Measurements from ENCODE around the gene RIMBP3B.
"Not testable (repeated sequence)": the region's sequence is repeated elsewhere in the genome, so short reads cannot be mapped to it uniquely, and the experiment has no call there.

DNA sequence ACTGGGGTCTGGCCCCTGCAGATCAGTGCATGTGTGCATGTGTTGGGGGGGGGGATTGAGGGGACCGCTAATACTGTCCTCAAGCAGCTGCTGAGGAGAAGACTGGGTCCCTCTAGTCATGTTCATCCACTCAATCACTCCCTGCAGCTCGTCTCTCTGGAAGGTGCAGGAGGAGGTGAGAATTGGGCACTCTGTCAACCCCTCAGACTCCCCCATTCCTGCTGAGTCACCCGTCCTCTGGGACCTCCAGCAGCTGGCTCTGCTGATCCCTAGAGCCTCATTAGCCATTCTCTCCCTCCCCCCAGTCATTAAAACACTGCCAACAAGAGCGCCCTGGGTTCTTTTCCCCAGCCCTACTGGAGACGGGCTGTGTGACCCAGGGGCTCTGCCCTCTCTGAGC, 20.5 kb upstream of the RIMBP3B start:
- TF ChIP-seq, protein P1, sequence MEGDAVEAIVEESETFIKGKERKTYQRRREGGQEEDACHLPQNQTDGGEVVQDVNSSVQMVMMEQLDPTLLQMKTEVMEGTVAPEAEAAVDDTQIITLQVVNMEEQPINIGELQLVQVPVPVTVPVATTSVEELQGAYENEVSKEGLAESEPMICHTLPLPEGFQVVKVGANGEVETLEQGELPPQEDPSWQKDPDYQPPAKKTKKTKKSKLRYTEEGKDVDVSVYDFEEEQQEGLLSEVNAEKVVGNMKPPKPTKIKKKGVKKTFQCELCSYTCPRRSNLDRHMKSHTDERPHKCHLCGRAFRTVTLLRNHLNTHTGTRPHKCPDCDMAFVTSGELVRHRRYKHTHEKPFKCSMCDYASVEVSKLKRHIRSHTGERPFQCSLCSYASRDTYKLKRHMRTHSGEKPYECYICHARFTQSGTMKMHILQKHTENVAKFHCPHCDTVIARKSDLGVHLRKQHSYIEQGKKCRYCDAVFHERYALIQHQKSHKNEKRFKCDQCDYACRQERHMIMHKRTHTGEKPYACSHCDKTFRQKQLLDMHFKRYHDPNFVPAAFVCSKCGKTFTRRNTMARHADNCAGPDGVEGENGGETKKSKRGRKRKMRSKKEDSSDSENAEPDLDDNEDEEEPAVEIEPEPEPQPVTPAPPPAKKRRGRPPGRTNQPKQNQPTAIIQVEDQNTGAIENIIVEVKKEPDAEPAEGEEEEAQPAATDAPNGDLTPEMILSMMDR (IDR thresholded peaks at IDR 0.05 in 8 of 11, conservative IDR thresholded peaks at IDR 0.05 in 3 of 11), result not testable (repeated sequence)
- TF ChIP-seq POLR2A (IDR thresholded peaks at IDR 0.05), result not testable (repeated sequence)

All from spleen (tissue), 7 donors.